ENCODE measurements around the gene GNB5.
"Not testable (repeated sequence)": the region's sequence is repeated elsewhere in the genome, so short reads cannot be mapped to it uniquely, and the experiment has no call there.

Gene GNB5

GRCh38 chr15:52204657-52205056, 13.5 kb upstream of the GNB5 start:
- FAIRE-seq: no peak

GRCh38 chr15:52200831-52201365, 9.7 kb upstream of the GNB5 start:
- FAIRE-seq: no peak

- FAIRE-seq: no peak
Observed at GRCh38 chr15:52199271-52199670, 8.1 kb upstream of the GNB5 start.

GRCh38 chr15:52196891-52197290, 5.7 kb upstream of the GNB5 start:
- no peak for FAIRE-seq

- FAIRE-seq: no peak
Observed at GRCh38 chr15:52193791-52194190, 2.6 kb upstream of the GNB5 start.

GRCh38 chr15:52193321-52193720, 2.1 kb upstream of the GNB5 start:
- no peak for FAIRE-seq

GRCh38 chr15:52186651-52187486, 4.3 kb downstream of the GNB5 start:
- FAIRE-seq: no peak

GRCh38 chr15:52185151-52185561, 6.0 kb downstream of the GNB5 start:
- no peak for FAIRE-seq

GRCh38 chr15:52184721-52185120, 6.5 kb downstream of the GNB5 start:
- no peak for FAIRE-seq

- no peak for FAIRE-seq
Observed at GRCh38 chr15:52183562-52184173, 7.5 kb downstream of the GNB5 start.

- no peak for FAIRE-seq
Observed at GRCh38 chr15:52181938-52182780, 9.0 kb downstream of the GNB5 start.

- no peak for FAIRE-seq
Observed at GRCh38 chr15:52180851-52181450, 10.2 kb downstream of the GNB5 start.

- no peak for FAIRE-seq
Observed at GRCh38 chr15:52180196-52180835, 10.9 kb downstream of the GNB5 start.

- no peak for FAIRE-seq
Observed at GRCh38 chr15:52179278-52180195, 11.7 kb downstream of the GNB5 start.

- FAIRE-seq: no peak
Observed at GRCh38 chr15:52178765-52179164, 12.4 kb downstream of the GNB5 start.

- no peak for FAIRE-seq
Observed at GRCh38 chr15:52172869-52173268, 18.3 kb downstream of the GNB5 start.

GRCh38 chr15:52171807-52172206, 19.4 kb downstream of the GNB5 start:
- no peak for FAIRE-seq

- FAIRE-seq: no peak
Observed at GRCh38 chr15:52171386-52171785, 19.8 kb downstream of the GNB5 start.

- not testable (repeated sequence) for FAIRE-seq
Observed at GRCh38 chr15:52170199-52170598, 21.0 kb downstream of the GNB5 start.

GRCh38 chr15:52165494-52166131, 25.6 kb downstream of the GNB5 start:
- not testable (repeated sequence) for FAIRE-seq
